ENCODE results near the gene TSPAN16.

DNA sequence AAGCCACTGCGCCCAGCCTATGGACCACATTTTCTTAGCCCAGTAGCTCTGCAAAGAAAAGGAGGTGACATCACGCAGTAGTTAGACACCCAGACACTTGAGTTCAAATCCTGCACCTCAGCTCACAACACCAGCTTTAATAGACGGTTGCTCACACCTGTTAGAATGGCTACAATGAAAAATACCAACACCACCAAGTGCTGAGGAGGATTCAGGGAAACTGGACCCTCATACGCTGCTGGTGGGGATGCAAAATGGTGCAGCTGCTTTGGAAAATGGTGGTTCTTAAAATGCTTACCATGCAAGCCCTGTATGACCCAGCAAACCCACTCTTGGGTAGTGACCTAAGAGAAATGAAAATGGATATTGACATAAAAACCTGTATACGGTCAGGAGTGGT is 22.0 kb upstream of the TSPAN16 start:
- TF ChIP-seq GATA2 (IDR thresholded peaks at IDR 0.05; ENCODE audit: low read depth, low read length): no peak
- no peak for TF ChIP-seq GATA3 (IDR thresholded peaks at IDR 0.05; ENCODE audit: low read depth, low read length)

Measured in SH-SY5Y (cell line).